SK-N-SH (cell line): ENCODE data around the gene PIAS4. TPM values are rescaled to one million over a fixed set of nuclear protein-coding genes. Genes with fewer than 3 reads are reported as not detected.

Experiments used
- CTCF ChIA-PET: fragments of 300-600, 350-600 bp; formaldehyde crosslinking; extraction: SDS; loops from one replicate; lab custom pipeline; 2021; lab: Yijun Ruan, JAX
- POLR2A ChIA-PET: fragments of 350-600 bp; sonication (Branson Sonifier 250); formaldehyde crosslinking; extraction: SDS; loops from one replicate; lab custom pipeline; 2020; ENCODE audit warnings: antibody characterized with exemption, inconsistent platforms; lab: Yijun Ruan, JAX
- DNase-seq: peaks from one replicate; pipeline ENCODE4 v3.0.0; 2012
- H2AFZ ChIP-seq: fragments of 200-600 bp; sonication (generic); 2 replicates; pipeline ENCODE4 v1.8.1; 2016; ENCODE audit warnings: antibody characterized with exemption, mild to moderate bottlenecking, low read depth
- H3F3A ChIP-seq: fragments of 200-600 bp; sonication (generic); replicated peaks from 2 replicates; pipeline ENCODE3; 2016; ENCODE audit warnings: antibody characterized with exemption, mild to moderate bottlenecking; ENCODE audit not compliant: insufficient read depth
- H3K27ac ChIP-seq, 2 experiments: fragments of 200-500 bp in 1 of 2; fragments of 200-600 bp in 1 of 2; sonication (Bioruptor generic) in 1 of 2; sonication (generic), shearing (Covaris generic) in 1 of 2; 2 replicates each; pipeline versions ENCODE4 v1.5.1 to v1.6.1; 2014 to 2016; ENCODE audit warnings: low read depth in 2 of 2, inconsistent platforms in 1 of 2, low read length in 1 of 2, mild to moderate bottlenecking in 1 of 2, mixed read lengths in 1 of 2
- H3K27me3 ChIP-seq: fragments of 200-600 bp; sonication (generic), shearing (Covaris generic); 2 replicates; pipeline ENCODE4 v1.6.1; 2016; ENCODE audit warnings: mixed run types; ENCODE audit not compliant: insufficient read depth
- H3K36me3 ChIP-seq, 2 experiments: fragments of 200-500 bp in 1 of 2; fragments of 200-600 bp in 1 of 2; sonication (Bioruptor generic) in 1 of 2; sonication (generic) in 1 of 2; replicated peaks in 1 of 2; 2 replicates each; pipeline versions ENCODE3 to v1.5.1; 2014 to 2016; ENCODE audit warnings: low read length in 1 of 2, mild to moderate bottlenecking in 1 of 2; ENCODE audit not compliant: insufficient read depth in 2 of 2, control insufficient read depth in 1 of 2
- H3K4me1 ChIP-seq, 2 experiments: fragments of 200-500 bp in 1 of 2; fragments of 200-600 bp in 1 of 2; sonication (Bioruptor generic) in 1 of 2; sonication (generic), shearing (Covaris generic) in 1 of 2; 2 replicates each; pipeline versions ENCODE4 v1.5.1 to v1.6.1; 2014 to 2016; ENCODE audit warnings: low read depth in 1 of 2, low read length in 1 of 2, mixed run types in 1 of 2; ENCODE audit not compliant: insufficient read depth in 2 of 2, control insufficient read depth in 1 of 2
- H3K4me2 ChIP-seq: fragments of 200-600 bp; sonication (generic), shearing (Covaris generic); 2 replicates; pipeline ENCODE4 v1.6.1; 2017; ENCODE audit warnings: mixed run types
- H3K4me3 ChIP-seq, 2 experiments: fragments of 200-500 bp in 1 of 2; fragments of 200-600 bp in 1 of 2; sonication (Bioruptor generic) in 1 of 2; sonication (generic), shearing (Covaris generic) in 1 of 2; 2 replicates each; pipeline versions ENCODE4 v1.5.1 to v1.8.1; 2014 to 2016; ENCODE audit warnings: low read depth in 2 of 2, inconsistent platforms in 1 of 2, low read length in 1 of 2, mild to moderate bottlenecking in 1 of 2, mixed read lengths in 1 of 2, moderate library complexity in 1 of 2
- H3K79me2 ChIP-seq: fragments of 200-600 bp; sonication (generic); 2 replicates; pipeline ENCODE4 v1.8.1; 2017; ENCODE audit warnings: mild to moderate bottlenecking; ENCODE audit not compliant: insufficient read depth
- H3K9ac ChIP-seq: fragments of 200-600 bp; sonication (generic); 2 replicates; pipeline ENCODE4 v1.6.1; 2017; ENCODE audit warnings: mixed run types
- H3K9me2 ChIP-seq: fragments of 200-600 bp; sonication (generic); 2 replicates; pipeline ENCODE4 v1.6.1; 2017; ENCODE audit warnings: mixed run types
- H3K9me3 ChIP-seq: fragments of 200-600 bp; sonication (generic); 2 replicates; pipeline ENCODE4 v1.6.1; 2017; ENCODE audit warnings: mixed run types, mild to moderate bottlenecking, moderate library complexity
- H4K20me1 ChIP-seq: fragments of 200-600 bp; sonication (generic); 2 replicates; pipeline ENCODE4 v1.6.1; 2017; ENCODE audit warnings: mild to moderate bottlenecking, mixed run types; ENCODE audit not compliant: insufficient read depth
- CTCF ChIP-seq: fragments of 200-600 bp; sonication (generic); IDR thresholded peaks from 2 replicates; pipeline ENCODE4 v1.6.1; 2017; ENCODE audit warnings: antibody characterized with exemption, mild to moderate bottlenecking, moderate library complexity
- ELF1 ChIP-seq: IDR thresholded peaks from 2 replicates; pipeline ENCODE4 v1.4.0; 2012
- FOXJ3 ChIP-seq: sonication (generic); formaldehyde crosslinking; IDR thresholded peaks from 2 replicates; pipeline ENCODE4 v1.5.1; 2020; ENCODE audit warnings: mild to moderate bottlenecking, missing genetic modification reagents
- GATA2 ChIP-seq: sonication (generic); formaldehyde crosslinking; IDR thresholded peaks from 2 replicates; pipeline ENCODE4 v1.5.0; 2020; ENCODE audit warnings: mild to moderate bottlenecking, missing genetic modification reagents
- JUND ChIP-seq: IDR thresholded peaks from 2 replicates; pipeline ENCODE4 v1.4.0; 2012
- POLR2AphosphoS5 ChIP-seq: IDR thresholded peaks from 2 replicates; pipeline ENCODE4 v1.6.1; 2012; ENCODE audit warnings: low read depth, low read length
- RCOR1 ChIP-seq: fragments of 150-350 bp; IDR thresholded peaks from 2 replicates; pipeline ENCODE4 v1.6.1; 2017; ENCODE audit warnings: antibody characterized with exemption, low read length
- REST ChIP-seq: IDR thresholded peaks from 2 replicates; pipeline ENCODE4 v1.6.1; 2012; ENCODE audit warnings: mild to moderate bottlenecking, low read depth, low read length, moderate library complexity
- RXRA ChIP-seq: IDR thresholded peaks from 2 replicates; pipeline ENCODE4 v1.4.0; 2012; ENCODE audit warnings: low read depth, mild to moderate bottlenecking, borderline replicate concordance
- SIN3A ChIP-seq: IDR thresholded peaks from 2 replicates; pipeline ENCODE4 v1.6.1; 2012; ENCODE audit warnings: low read depth, mild to moderate bottlenecking, low read length, moderate library complexity, borderline replicate concordance
- TAF1 ChIP-seq: IDR thresholded peaks from 2 replicates; pipeline ENCODE4 v1.6.1; 2012; ENCODE audit warnings: low read depth, mild to moderate bottlenecking, low read length, moderate library complexity, borderline replicate concordance
- USF2 ChIP-seq: fragments of 150-350 bp; IDR thresholded peaks from 2 replicates; pipeline ENCODE4 v1.6.1; 2017; ENCODE audit warnings: antibody characterized with exemption, low read length, low read depth, borderline replicate concordance
- WGBS: methylation state at CpG from one replicate; pipeline ENCODE4 v1.1.6; 2017; ENCODE audit warnings: low lambda C conversion rate; 5-methylcytosine and 5-hydroxymethylcytosine counted together
- polyA plus RNA-seq, 3 experiments: library from polyadenylated mRNA; depleted of rRNA; stranded (reverse); fragments of >200 nt; gene quantifications; 2 replicates each; pipeline ENCODE4 v1.2.3, GENCODE V29; 2012

Gene PIAS4
- polyA plus RNA-seq, 1 of the 3 experiments (the other 2 are of a cell fraction) = 14.1 TPM

GRCh38 chr19:4033028-4033956, 25.8 kb downstream of the PIAS4 start:
- Histone ChIP-seq H3K36me3 (peaks cover 5 to 33% of the 10 kb centered on the region in 2 experiments), H3K9me3 (no peaks in the 10 kb centered on the region), H4K20me1 (no peaks in the 10 kb centered on the region), H3K4me2 (no peak overlapping the region), H3K79me2 (no peaks in the 10 kb centered on the region), H3K27ac (no peak overlapping the region), H3F3A (no peaks in the 10 kb centered on the region), H3K9ac (no peak overlapping the region), H3K4me1 (no peaks in the 10 kb centered on the region), H3K9me2 (no peaks in the 10 kb centered on the region), H3K27me3 (no peaks in the 10 kb centered on the region), H3K4me3 (no peak overlapping the region), H2AFZ (no peak overlapping the region)
- ChIA-PET POLR2A (no interaction called here), CTCF (interaction anchor here (0.7 to 1.2 kb wide), 2 partner anchors 25 to 45 kb away, joined by 3 read pairs; no protein-coding TSS in a partner anchor)
- DNase-seq = no peak
- TF ChIP-seq CTCF = no peak
- no peak for TF ChIP-seq JUND
- TF ChIP-seq ELF1 = no peak
- 98% methylated on average over 17 of the region's 63 CpGs for WGBS

GRCh38 chr19:4034048-4035017, 26.8 kb downstream of the PIAS4 start:
- H2AFZ ChIP-seq = no peak overlapping the region
- no peaks in the 10 kb centered on the region for H3K4me1 ChIP-seq
- no peak overlapping the region for H3K4me3 ChIP-seq
- ChIA-PET POLR2A (interaction anchor here (1.1 kb wide), 1 partner anchor 63 kb away, joined by 3 read pairs; no protein-coding TSS in a partner anchor), CTCF (interaction anchor here (1.2 kb wide), 1 partner anchor 46 kb away, joined by 3 read pairs; no protein-coding TSS in a partner anchor)
- H3K36me3 ChIP-seq = peaks cover 5 to 27% of the 10 kb centered on the region in 2 experiments
- H3K27me3 ChIP-seq = no peaks in the 10 kb centered on the region
- H4K20me1 ChIP-seq = no peaks in the 10 kb centered on the region; the same call in 1 of the 2 replicates
- 89% methylated on average over 18 of the region's 34 CpGs for WGBS
- H3K9me2 ChIP-seq = no peaks in the 10 kb centered on the region
- no peak overlapping the region for H3K4me2 ChIP-seq
- no peak overlapping the region for H3K27ac ChIP-seq
- DNase-seq = no peak
- 0 out of 2 replicates have a peak, but pooled peaks cover 2% of the 10 kb centered on the region for H3K79me2 ChIP-seq
- H3F3A ChIP-seq = peaks cover under 1% of the 10 kb centered on the region
- H3K9me3 ChIP-seq = no peaks in the 10 kb centered on the region
- no peak overlapping the region for H3K9ac ChIP-seq
- no peak for TF ChIP-seq SIN3A
- TF ChIP-seq RXRA = no peak
- TF ChIP-seq FOXJ3 (CRISPR knock-in tag) = no peak
- TF ChIP-seq REST = no peak
- no peak for TF ChIP-seq CTCF
- no peak for TF ChIP-seq RCOR1
- no peak for TF ChIP-seq TAF1
- TF ChIP-seq POLR2AphosphoS5 = no peak
- no peak for TF ChIP-seq GATA2 (CRISPR knock-in tag)
- TF ChIP-seq USF2 = no peak
